SH-SY5Y (cell line): ENCODE results near the gene NRG2.

Source experiments
- GATA2 ChIP-seq: IDR thresholded peaks from 2 replicates; pipeline ENCODE4 v1.6.1; 2011; ENCODE audit warnings: mild to moderate bottlenecking, low read depth, low read length
- GATA3 ChIP-seq: IDR thresholded peaks from 2 replicates; pipeline ENCODE4 v1.6.1; 2011; ENCODE audit warnings: low read depth, mild to moderate bottlenecking, low read length, moderate library complexity

- no peak for TF ChIP-seq GATA2
- no peak for TF ChIP-seq GATA3
These were observed 223.0 kb downstream of the NRG2 start for GRCh38 chr5:139820130-139820529.
